Mammary epithelial cell (primary cell): ENCODE results near the gene NTM.

Source experiments
- EZH2 ChIP-seq: IDR thresholded peaks from 2 replicates; pipeline ENCODE4 v1.6.1; 2012; ENCODE audit warnings: low read length, inconsistent platforms, borderline replicate concordance
- TF ChIP-seq, protein P1 (sequence below), 2 donors: IDR thresholded peaks in 1 of 2; conservative IDR thresholded peaks in 1 of 2; 2 replicates each; pipeline ENCODE4 v1.5.1; 2011 to 2012; ENCODE audit warnings: inconsistent platforms in 2 of 2, low read length in 2 of 2, mild to moderate bottlenecking in 2 of 2, control low read depth in 1 of 2, low read depth in 1 of 2; ENCODE audit not compliant: insufficient read depth in 1 of 2; ENCODE audit errors: extremely low read depth in 1 of 2

- TF ChIP-seq, protein P1, sequence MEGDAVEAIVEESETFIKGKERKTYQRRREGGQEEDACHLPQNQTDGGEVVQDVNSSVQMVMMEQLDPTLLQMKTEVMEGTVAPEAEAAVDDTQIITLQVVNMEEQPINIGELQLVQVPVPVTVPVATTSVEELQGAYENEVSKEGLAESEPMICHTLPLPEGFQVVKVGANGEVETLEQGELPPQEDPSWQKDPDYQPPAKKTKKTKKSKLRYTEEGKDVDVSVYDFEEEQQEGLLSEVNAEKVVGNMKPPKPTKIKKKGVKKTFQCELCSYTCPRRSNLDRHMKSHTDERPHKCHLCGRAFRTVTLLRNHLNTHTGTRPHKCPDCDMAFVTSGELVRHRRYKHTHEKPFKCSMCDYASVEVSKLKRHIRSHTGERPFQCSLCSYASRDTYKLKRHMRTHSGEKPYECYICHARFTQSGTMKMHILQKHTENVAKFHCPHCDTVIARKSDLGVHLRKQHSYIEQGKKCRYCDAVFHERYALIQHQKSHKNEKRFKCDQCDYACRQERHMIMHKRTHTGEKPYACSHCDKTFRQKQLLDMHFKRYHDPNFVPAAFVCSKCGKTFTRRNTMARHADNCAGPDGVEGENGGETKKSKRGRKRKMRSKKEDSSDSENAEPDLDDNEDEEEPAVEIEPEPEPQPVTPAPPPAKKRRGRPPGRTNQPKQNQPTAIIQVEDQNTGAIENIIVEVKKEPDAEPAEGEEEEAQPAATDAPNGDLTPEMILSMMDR (conservative IDR thresholded peaks at IDR 0.05 in 1 of 2, IDR thresholded peaks at IDR 0.05 in 1 of 2; ENCODE audit: extremely low read depth in 1 of 2, insufficient read depth in 1 of 2, low read depth in 1 of 2, low read length in 2 of 2): no peak
- TF ChIP-seq EZH2: no peak
Observed at GRCh38 chr11:131999084-131999483, 628.7 kb downstream of the NTM start.
